CD14-positive monocyte (primary cell): Measurements from ENCODE around the gene NOG. TPM values are rescaled to one million over a fixed set of nuclear protein-coding genes. Genes with fewer than 3 reads are reported as not detected.

Experiments used
- DNase-seq, 3 donors: peaks; one replicate each; pipeline ENCODE4 v3.0.0-alpha.2; 2011 to 2022
- H2AFZ ChIP-seq: 2 replicates; pipeline ENCODE4 v1.6.0; 2012; ENCODE audit warnings: mild to moderate bottlenecking, low read depth, low read length, inconsistent platforms; ENCODE audit not compliant: insufficient read depth, poor library complexity, severe bottlenecking
- H3K27ac ChIP-seq, 2 donors: 1 replicate in 1 of 2; 2 replicates in 1 of 2; pipeline ENCODE4 v1.5.1; 2012 to 2013; ENCODE audit warnings: low read length in 2 of 2, control low read depth in 1 of 2, inconsistent platforms in 1 of 2, low read depth in 1 of 2, mild to moderate bottlenecking in 1 of 2
- H3K27me3 ChIP-seq, 2 donors: one replicate each; pipeline versions ENCODE4 v1.6.0 to v1.6.1; 2011 to 2013; ENCODE audit warnings: low read length in 2 of 2; ENCODE audit not compliant: control insufficient read depth in 2 of 2, insufficient read depth in 2 of 2
- H3K36me3 ChIP-seq, 2 donors: replicated peaks in 1 of 2; 1 replicate in 1 of 2; 2 replicates in 1 of 2; pipeline versions ENCODE4 v1.5.1 to v1.6.1; 2012 to 2013; ENCODE audit warnings: low read length in 2 of 2, control low read depth in 1 of 2, inconsistent platforms in 1 of 2, mild to moderate bottlenecking in 1 of 2; ENCODE audit not compliant: insufficient read depth in 2 of 2, control insufficient read depth in 1 of 2
- H3K4me1 ChIP-seq, 2 donors: 1 replicate in 1 of 2; 2 replicates in 1 of 2; pipeline versions ENCODE4 v1.5.1 to v1.6.1; 2012 to 2013; ENCODE audit warnings: low read length in 2 of 2, control low read depth in 1 of 2, inconsistent platforms in 1 of 2, mild to moderate bottlenecking in 1 of 2, moderate library complexity in 1 of 2; ENCODE audit not compliant: insufficient read depth in 2 of 2, control insufficient read depth in 1 of 2
- H3K4me2 ChIP-seq: replicated peaks from 2 replicates; pipeline ENCODE3; 2012; ENCODE audit warnings: low read length, moderate library complexity, mild to moderate bottlenecking; ENCODE audit not compliant: poor library complexity, severe bottlenecking; ENCODE audit errors: extremely low read depth
- H3K4me3 ChIP-seq, 3 experiments: fragments of 200-600 bp in 1 of 3; sonication (generic) in 1 of 3; replicated peaks in 1 of 3; 1 replicate in 2 of 3; 2 replicates in 1 of 3; pipeline ENCODE4 v1.5.1; 2011 to 2013; ENCODE audit warnings: low read length in 3 of 3, mild to moderate bottlenecking in 3 of 3, control low read depth in 2 of 3, low read depth in 2 of 3, inconsistent platforms in 1 of 3, moderate library complexity in 1 of 3
- H3K79me2 ChIP-seq: 2 replicates; pipeline ENCODE4 v1.6.0; 2012; ENCODE audit warnings: mild to moderate bottlenecking, control low read depth, inconsistent platforms, low read length, moderate library complexity; ENCODE audit not compliant: insufficient read depth
- H3K9ac ChIP-seq: 2 replicates; pipeline ENCODE4 v1.6.0; 2017; ENCODE audit warnings: low read length, mild to moderate bottlenecking; ENCODE audit not compliant: insufficient read depth, poor library complexity, severe bottlenecking
- H3K9me3 ChIP-seq, 2 donors: replicated peaks in 1 of 2; 1 replicate in 1 of 2; 2 replicates in 1 of 2; pipeline versions ENCODE4 v1.5.1 to v1.6.1; 2012 to 2013; ENCODE audit warnings: low read length in 2 of 2, control low read depth in 1 of 2; ENCODE audit not compliant: control insufficient read depth in 1 of 2, insufficient read depth in 1 of 2
- H4K20me1 ChIP-seq: 2 replicates; pipeline ENCODE4 v1.6.0; 2012; ENCODE audit warnings: mild to moderate bottlenecking, low read length, control low read depth, moderate library complexity; ENCODE audit not compliant: insufficient read depth
- H3K27ac Mint-ChIP-seq, 7 donors: one replicate each; pipeline ENCODE4 v1.8.0; 2020; ENCODE audit warnings: mild to moderate bottlenecking in 7 of 7, mixed read lengths in 7 of 7, moderate library complexity in 6 of 7, inconsistent platforms in 2 of 7
- H3K27me3 Mint-ChIP-seq, 3 donors: one replicate each; pipeline ENCODE4 v1.8.0; 2021 to 2022; ENCODE audit warnings: low read depth in 3 of 3, mild to moderate bottlenecking in 3 of 3, mixed read lengths in 3 of 3, moderate library complexity in 3 of 3, inconsistent platforms in 1 of 3
- H3K36me3 Mint-ChIP-seq, 2 donors: one replicate each; pipeline ENCODE4 v1.8.0; 2020; ENCODE audit warnings: mixed read lengths in 2 of 2, inconsistent platforms in 1 of 2, mild to moderate bottlenecking in 1 of 2
- H3K4me1 Mint-ChIP-seq: one replicate; pipeline ENCODE4 v1.8.0; 2020; ENCODE audit warnings: mild to moderate bottlenecking, mixed read lengths
- H3K4me3 Mint-ChIP-seq, 2 donors: one replicate each; pipeline ENCODE4 v1.8.0; 2020; ENCODE audit warnings: mild to moderate bottlenecking in 2 of 2, mixed read lengths in 2 of 2, moderate library complexity in 1 of 2
- H3K9me3 Mint-ChIP-seq, 7 donors: one replicate each; pipeline ENCODE4 v1.8.0; 2020 to 2022; ENCODE audit warnings: mixed read lengths in 7 of 7, mild to moderate bottlenecking in 6 of 7, moderate library complexity in 6 of 7, inconsistent platforms in 2 of 7
- CTCF ChIP-seq: fragments of 200-600 bp; IDR thresholded peaks from one replicate; pipeline ENCODE4 v1.8.0; 2022; ENCODE audit warnings: antibody characterized with exemption, mild to moderate bottlenecking
- WGBS: methylation state at CpG from one replicate; pipeline ENCODE4 v1.1.5; 2013; ENCODE audit warnings: missing lambda C conversion rate; ENCODE audit not compliant: insufficient coverage; 5-methylcytosine and 5-hydroxymethylcytosine counted together
- intact Hi-C, 2 donors: fragments of 100-400 bp; cut with micrococcal nuclease; formaldehyde crosslinking; loops; one replicate each; pipeline versions ENCODE4 v1.15.0 to v1.15.1; 2023
- polyA plus RNA-seq, 3 donors: library from polyadenylated mRNA; depleted of rRNA in 1 of 3; unstranded in 2 of 3; stranded (reverse) in 1 of 3; fragments of 300-500 nt in 2 of 3; fragments of >200 nt in 1 of 3; fragmentation: Illumina TruSeq in 2 of 3; gene quantifications; 1 replicate in 2 of 3; 2 replicates in 1 of 3; pipeline ENCODE4 v1.2.3, GENCODE V29; 2012 to 2021

Gene NOG
- polyA plus RNA-seq, 3 donors = 0.11 to 0.27 TPM; not detected in 1

GRCh38 chr17:56595831-56596690, 2.6 kb downstream of the NOG start:
- Histone ChIP-seq H3K4me2 (peak overlapping the region; percentile 39), H2AFZ (no peak overlapping the region), H4K20me1 (no peaks in the 10 kb centered on the region), H3K4me3 (no peak overlapping the region), H3K36me3 (no peaks in the 10 kb centered on the region), H3K9ac (no peak overlapping the region), H3K79me2 (no peaks in the 10 kb centered on the region), H3K27ac (no peak overlapping the region), H3K9me3 (peaks cover 0 to 8% of the 10 kb centered on the region in 2 donors), H3K4me1 (peaks cover 42 to 65% of the 10 kb centered on the region in 2 donors), H3K27me3 (peaks cover 44 to 65% of the 10 kb centered on the region in 2 donors)
- 0% methylated on average over 17 of the region's 43 CpGs for WGBS
- peaks cover 0 to 22% (median 6%) of the 10 kb centered on the region in 7 donors for H3K9me3 Mint-ChIP-seq
- H3K27me3 Mint-ChIP-seq = peaks cover 53 to 72% (median 57%) of the 10 kb centered on the region in 3 donors
- intact Hi-C loops = no loop called here
- peak overlapping the region; percentile 67 to 87 for H3K4me3 Mint-ChIP-seq
- H3K36me3 Mint-ChIP-seq = peaks cover 5 to 7% of the 10 kb centered on the region in 2 donors
- H3K4me1 Mint-ChIP-seq = peaks cover 52% of the 10 kb centered on the region
- TF ChIP-seq CTCF = no peak
- no peak for DNase-seq
- no peak overlapping the region for H3K27ac Mint-ChIP-seq

- Histone ChIP-seq H3K36me3 (no peaks in the 10 kb centered on the region), H2AFZ (no peak overlapping the region), H4K20me1 (no peaks in the 10 kb centered on the region), H3K27me3 (peaks cover 42 to 60% of the 10 kb centered on the region in 2 donors), H3K9me3 (peaks cover 0 to 8% of the 10 kb centered on the region in 2 donors), H3K4me1 (peaks cover 44 to 73% of the 10 kb centered on the region in 2 donors), H3K9ac (no peak overlapping the region), H3K27ac (no peak overlapping the region), H3K4me2 (peak overlapping the region; percentile 39), H3K4me3 (peak overlapping the region in 1 of 3 experiments; percentile 32), H3K79me2 (no peaks in the 10 kb centered on the region)
- Mint-ChIP-seq H3K4me3 (peak overlapping the region; percentile 67 to 87), H3K27ac (no peak overlapping the region), H3K4me1 (peaks cover 60% of the 10 kb centered on the region), H3K27me3 (peaks cover 53 to 67% (median 55%) of the 10 kb centered on the region in 3 donors), H3K36me3 (peaks cover 5 to 7% of the 10 kb centered on the region in 2 donors), H3K9me3 (peaks cover 0 to 22% (median 6%) of the 10 kb centered on the region in 7 donors)
- 0% methylated on average over 18 of the region's 40 CpGs for WGBS
- TF ChIP-seq CTCF = no peak
- intact Hi-C loops = no loop called here
- DNase-seq = no peak
Measured at GRCh38 chr17:56596691-56597494, 3.4 kb downstream of the NOG start.
